A549 (cell line): Measurements from ENCODE around the gene OR2A14. TPM values are rescaled to one million over a fixed set of nuclear protein-coding genes. Genes with fewer than 3 reads are reported as not detected.
"Not testable (repeated sequence)": the region's sequence is repeated elsewhere in the genome, so short reads cannot be mapped to it uniquely, and the experiment has no call there.

Experiments
- ATAC-seq, 2 experiments: fragments of 200-7000 bp in 1 of 2; fragments of >200 bp in 1 of 2; cut with Nextera tagmentation in 1 of 2; cut with Tn5 transposase in 1 of 2; 3 replicates each; pipeline versions ENCODE4 v1.8.0 to v1.9.1; 2018 to 2020; ENCODE audit warnings: mild to moderate bottlenecking in 1 of 2, moderate library complexity in 1 of 2
- CTCF ChIA-PET: fragments of 300-600 bp; sonication (Branson Sonifier 250); formaldehyde crosslinking; extraction: SDS; loops from one replicate; lab custom pipeline; 2021; ENCODE audit warnings: antibody characterized with exemption, inconsistent platforms; lab: Yijun Ruan, JAX
- POLR2A ChIA-PET: fragments of 350-600 bp; formaldehyde crosslinking; extraction: SDS; loops from one replicate; lab custom pipeline; 2021; ENCODE audit warnings: antibody characterized with exemption, inconsistent platforms; lab: Yijun Ruan, JAX
- DNase-seq, 2 experiments: peaks; one replicate each; pipeline versions ENCODE4 v3.0.0 to v3.0.0-alpha.2; 2011 to 2016; ENCODE audit warnings: low read depth in 1 of 2, low spot score in 1 of 2
- FAIRE-seq: peaks from 2 replicates; lab custom pipeline; 2011; peaks lifted over from hg19 to GRCh38; lab: Jason Lieb, UNC
- H3K27ac ChIP-seq, 2 experiments: fragments of >200 bp; sonication (Bioruptor Twin); formaldehyde crosslinking; 3 replicates each; pipeline ENCODE4 v1.5.1; 2016 to 2017
- H3K4me1 ChIP-seq: fragments of >200 bp; sonication (Bioruptor Twin); formaldehyde crosslinking; 3 replicates; pipeline ENCODE4 v1.6.1; 2016
- H3K4me2 ChIP-seq: fragments of >200 bp; sonication (Bioruptor Twin); formaldehyde crosslinking; 3 replicates; pipeline ENCODE4 v1.6.1; 2016
- H3K4me3 ChIP-seq: fragments of >200 bp; sonication (Bioruptor Twin); formaldehyde crosslinking; 3 replicates; pipeline ENCODE4 v1.5.1; 2016
- H3K9me3 ChIP-seq: fragments of >200 bp; sonication (Bioruptor Twin); formaldehyde crosslinking; 3 replicates; pipeline ENCODE4 v1.6.1; 2016
- BHLHE40 ChIP-seq: IDR thresholded peaks from 2 replicates; pipeline ENCODE4 v1.6.1; 2012; ENCODE audit warnings: low read depth, low read length, inconsistent platforms
- FOXS1 ChIP-seq: fragments of 250-450 bp; sonication (Bioruptor Pico); IDR thresholded peaks from 2 replicates; pipeline ENCODE4 v1.5.0; 2020; ENCODE audit warnings: mild to moderate bottlenecking, moderate library complexity
- HOXB5 ChIP-seq: fragments of 250-450 bp; sonication (Bioruptor Pico); IDR thresholded peaks from 2 replicates; pipeline ENCODE4 v1.5.0; 2020; ENCODE audit warnings: mild to moderate bottlenecking, moderate library complexity
- KDM1A ChIP-seq: fragments of 200-600 bp; sonication (generic); IDR thresholded peaks from 2 replicates; pipeline ENCODE4 v1.6.1; 2016; ENCODE audit warnings: low read depth, mild to moderate bottlenecking
- PHF8 ChIP-seq: fragments of 200-600 bp; sonication (generic); IDR thresholded peaks from 2 replicates; pipeline ENCODE4 v1.6.1; 2016; ENCODE audit warnings: low read depth, mild to moderate bottlenecking, antibody characterized with exemption, moderate library complexity, borderline replicate concordance
- RAD21 ChIP-seq, 2 experiments: fragments of >200 bp in 1 of 2; sonication (Bioruptor Twin) in 1 of 2; formaldehyde crosslinking in 1 of 2; IDR thresholded peaks in 1 of 2; conservative IDR thresholded peaks in 1 of 2; 2 replicates in 1 of 2; 3 replicates in 1 of 2; pipeline ENCODE4 v1.6.1; 2012 to 2018; ENCODE audit warnings: inconsistent platforms in 1 of 2
- TFCP2L1 ChIP-seq: fragments of 250-450 bp; sonication (Bioruptor Pico); IDR thresholded peaks from 2 replicates; pipeline ENCODE4 v1.5.0; 2021; ENCODE audit warnings: mild to moderate bottlenecking
- TP53 ChIP-seq: fragments of 250-450 bp; sonication (Bioruptor Pico); IDR thresholded peaks from 2 replicates; pipeline ENCODE4 v1.5.0; 2021; ENCODE audit warnings: mild to moderate bottlenecking, moderate library complexity
- ZSCAN20 ChIP-seq: fragments of 250-450 bp; sonication (Bioruptor Pico); IDR thresholded peaks from 2 replicates; pipeline ENCODE4 v1.8.0; 2022; ENCODE audit warnings: mild to moderate bottlenecking, moderate library complexity
- WGBS: methylation state at CpG from one replicate; pipeline ENCODE4 v1.1.6; 2017; ENCODE audit errors: missing lambda C conversion rate; 5-methylcytosine and 5-hydroxymethylcytosine counted together
- polyA plus RNA-seq, 4 experiments: library from polyadenylated mRNA; depleted of rRNA in 3 of 4; stranded (reverse); fragments of >200 nt; fragmentation: RNase III in 1 of 4; extraction: RNeasy Plus Mini Kit Qiagen cat#74134 plus additional on column Dnase treatment in 1 of 4; gene quantifications; 2 replicates in 3 of 4; 3 replicates in 1 of 4; pipeline ENCODE4 v1.2.3, GENCODE V29; 2011 to 2017
- small RNA-seq, 6 experiments: library from RNA; depleted of rRNA; stranded (forward); fragments of <200 nt; gene quantifications; one replicate each; pipeline ENCODE3, GENCODE V24; 2012
- TF ChIP-seq, protein P1 (sequence below): fragments of 250-450 bp; sonication (Bioruptor Pico); IDR thresholded peaks from 2 replicates; pipeline ENCODE4 v1.5.0; 2020; ENCODE audit warnings: low read depth, mild to moderate bottlenecking, moderate library complexity
- TF ChIP-seq, protein P2 (sequence below): fragments of >200 bp; sonication (Bioruptor Twin); formaldehyde crosslinking; IDR thresholded peaks from 3 replicates; pipeline ENCODE4 v1.6.1; 2016

The OR2A14 gene
- polyA plus RNA-seq, 2 of the 4 experiments (the other 2 are of a cell fraction), result not detected

DNA sequence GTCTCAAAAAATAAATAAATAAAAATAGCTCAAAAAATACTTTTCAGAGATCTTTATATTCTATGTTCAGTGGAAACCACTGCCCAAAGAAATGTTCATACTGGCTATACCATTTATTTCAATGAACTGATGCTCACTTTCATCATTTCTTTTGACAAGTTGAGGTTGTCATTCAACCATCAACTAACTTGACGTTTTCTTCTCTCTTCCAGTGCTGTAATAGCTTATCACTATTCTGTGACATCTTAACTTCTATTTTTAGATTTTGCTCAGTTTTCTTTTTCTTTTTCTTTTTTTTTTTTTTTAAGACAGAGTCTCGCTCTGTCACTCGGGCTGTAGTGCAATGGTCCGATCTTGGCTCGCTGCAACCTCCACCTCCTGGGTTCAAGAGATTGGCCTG is 51.6 kb downstream of the OR2A14 start:
- no peak overlapping the region for H3K4me2 ChIP-seq
- 35% methylated on average over 5 of the region's 5 CpGs for WGBS
- FAIRE-seq, result no peak
- no peak overlapping the region for H3K4me3 ChIP-seq
- DNase-seq, result no peak
- no peaks in the 10 kb centered on the region for H3K4me1 ChIP-seq
- no peak for ATAC-seq
- no peak overlapping the region for H3K27ac ChIP-seq
- H3K9me3 ChIP-seq, result no peaks in the 10 kb centered on the region
- POLR2A ChIA-PET, result no interaction called here
- CTCF ChIA-PET, result interaction anchor here (0.6 to 1.3 kb wide), 3 partner anchors 47 to 239 kb away, joined by 3 read pairs; no protein-coding TSS in a partner anchor
- TF ChIP-seq BHLHE40 (no peak), TFCP2L1 (CRISPR knock-in tag) (no peak), ZSCAN20 (CRISPR knock-in tag) (no peak), PHF8 (no peak), KDM1A (no peak), FOXS1 (CRISPR knock-in tag) (no peak), HOXB5 (CRISPR knock-in tag) (no peak), TP53 (CRISPR knock-in tag) (no peak)
- TF ChIP-seq, protein P1, sequence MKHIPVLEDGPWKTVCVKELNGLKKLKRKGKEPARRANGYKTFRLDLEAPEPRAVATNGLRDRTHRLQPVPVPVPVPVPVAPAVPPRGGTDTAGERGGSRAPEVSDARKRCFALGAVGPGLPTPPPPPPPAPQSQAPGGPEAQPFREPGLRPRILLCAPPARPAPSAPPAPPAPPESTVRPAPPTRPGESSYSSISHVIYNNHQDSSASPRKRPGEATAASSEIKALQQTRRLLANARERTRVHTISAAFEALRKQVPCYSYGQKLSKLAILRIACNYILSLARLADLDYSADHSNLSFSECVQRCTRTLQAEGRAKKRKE (CRISPR knock-in tag), result no peak
- TF ChIP-seq, protein P2, sequence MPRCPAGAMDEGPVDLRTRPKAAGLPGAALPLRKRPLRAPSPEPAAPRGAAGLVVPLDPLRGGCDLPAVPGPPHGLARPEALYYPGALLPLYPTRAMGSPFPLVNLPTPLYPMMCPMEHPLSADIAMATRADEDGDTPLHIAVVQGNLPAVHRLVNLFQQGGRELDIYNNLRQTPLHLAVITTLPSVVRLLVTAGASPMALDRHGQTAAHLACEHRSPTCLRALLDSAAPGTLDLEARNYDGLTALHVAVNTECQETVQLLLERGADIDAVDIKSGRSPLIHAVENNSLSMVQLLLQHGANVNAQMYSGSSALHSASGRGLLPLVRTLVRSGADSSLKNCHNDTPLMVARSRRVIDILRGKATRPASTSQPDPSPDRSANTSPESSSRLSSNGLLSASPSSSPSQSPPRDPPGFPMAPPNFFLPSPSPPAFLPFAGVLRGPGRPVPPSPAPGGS, result no peak

DNA sequence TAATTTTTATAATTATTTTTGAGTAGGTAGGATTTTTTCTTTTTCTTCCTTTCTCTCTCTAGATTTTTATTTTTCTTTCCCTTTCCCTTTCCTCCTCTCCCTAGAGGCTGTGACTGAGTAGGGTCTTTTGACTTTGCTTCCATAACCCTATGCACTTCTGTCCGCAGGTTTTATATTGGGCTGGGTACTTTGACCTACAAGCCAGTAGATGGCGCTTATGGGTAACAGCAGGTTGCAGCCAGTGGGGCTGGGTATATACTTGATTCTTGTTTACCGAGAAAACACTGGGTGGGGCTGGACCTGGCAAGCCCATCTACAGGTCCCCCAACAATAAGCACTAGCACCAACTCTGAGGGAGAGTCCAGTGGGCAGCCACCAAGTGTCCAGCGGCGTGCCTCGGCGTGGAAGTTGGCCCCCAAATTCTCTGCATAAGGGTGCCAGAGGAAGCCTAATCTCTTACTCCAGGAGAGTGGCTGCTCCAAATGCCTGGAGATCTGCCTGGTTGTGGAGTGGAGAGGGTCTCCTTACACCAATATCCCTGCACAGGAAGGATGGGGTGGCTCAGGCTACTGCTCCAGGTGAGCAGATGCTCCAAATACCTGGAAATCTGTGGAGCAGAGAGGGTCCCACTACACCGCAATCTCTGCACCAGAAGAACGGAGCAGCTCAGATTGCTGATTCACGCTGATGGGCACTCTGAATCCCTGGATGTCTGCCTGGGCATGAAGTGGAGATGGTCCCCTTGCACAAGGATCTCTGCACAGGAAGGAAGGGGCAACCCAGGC is 55.6 kb downstream of the OR2A14 start:
- H3K4me3 ChIP-seq, CTCF ChIA-PET, POLR2A ChIA-PET, H3K4me2 ChIP-seq, H3K27ac ChIP-seq, FAIRE-seq, DNase-seq, H3K9me3 ChIP-seq, H3K4me1 ChIP-seq: not testable (repeated sequence)
- peak in 1 of 2 experiments; percentile 21; a peak in 1 of 5 replicates for TF ChIP-seq RAD21 (conservative IDR thresholded peaks at IDR 0.05 in 1 of 2, IDR thresholded peaks at IDR 0.05 in 1 of 2)
- 66% methylated on average over 7 of the region's 10 CpGs for WGBS
- ATAC-seq, result peak in 1 of 2 experiments; percentile 79; a peak in 3 of 6 replicates

DNA sequence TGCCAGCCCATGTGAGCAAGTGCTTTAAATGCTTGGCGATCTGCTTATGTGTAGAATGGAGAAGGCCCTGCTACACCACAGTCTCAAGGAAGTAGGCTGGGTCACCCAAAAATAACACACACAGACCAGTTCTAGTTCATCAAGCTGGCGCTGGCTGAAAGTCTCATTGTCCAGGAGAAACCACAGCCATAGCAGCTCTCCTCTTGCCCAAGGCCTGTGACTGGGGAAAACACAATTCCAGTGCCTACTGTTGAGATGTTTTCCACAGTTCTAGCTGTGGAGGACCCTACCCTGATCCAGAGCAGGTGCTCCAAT is 56.1 kb downstream of the OR2A14 start:
- ATAC-seq, CTCF ChIA-PET, FAIRE-seq: not testable (repeated sequence)

More for the DNA sequence above, 56.1 kb downstream of the OR2A14 start:
- H3K27ac ChIP-seq, H3K9me3 ChIP-seq, DNase-seq, H3K4me2 ChIP-seq, H3K4me1 ChIP-seq, H3K4me3 ChIP-seq, POLR2A ChIA-PET: not testable (repeated sequence)
- WGBS, result 80% methylated on average over 1 of the region's 2 CpGs

Small RNA genes lying within 50 kb of the gene (small RNA-seq; reads per million reads assigned to genes)
- 0 reads per million in 6 experiments for gene OR2A41P

Other genes with a start within 250 kb of the OR2A14 start
- 32.7 and 33.5 TPM in 2 replicates for gene TCAF1, start 221.0 kb upstream of the OR2A14 start, polyA plus RNA-seq (2011; rRNA removed)
- 25.8 to 27.9 TPM (median 26.4 TPM) in 3 replicates for gene TCAF1, start 221.0 kb upstream of the OR2A14 start, polyA plus RNA-seq (2017; fragmentation: RNase III; extraction: RNeasy Plus Mini Kit Qiagen cat#74134 plus additional on column Dnase treatment)
- not detected in 2 replicates for gene OR2F2, start 187.9 kb upstream of the OR2A14 start, polyA plus RNA-seq (2011; rRNA removed)
- not detected in 3 replicates for gene OR2F2, start 187.9 kb upstream of the OR2A14 start, polyA plus RNA-seq (2017; fragmentation: RNase III; extraction: RNeasy Plus Mini Kit Qiagen cat#74134 plus additional on column Dnase treatment)
- not detected in 2 replicates for gene OR2F1, start 168.3 kb upstream of the OR2A14 start, polyA plus RNA-seq (2011; rRNA removed)
- not detected in 3 replicates for gene OR2F1, start 168.3 kb upstream of the OR2A14 start, polyA plus RNA-seq (2017; fragmentation: RNase III; extraction: RNeasy Plus Mini Kit Qiagen cat#74134 plus additional on column Dnase treatment)
- gene OR6B1, start 122.9 kb upstream of the OR2A14 start, polyA plus RNA-seq (2011; rRNA removed), result not detected in 2 replicates
- gene OR6B1, start 122.9 kb upstream of the OR2A14 start, polyA plus RNA-seq (2017; fragmentation: RNase III; extraction: RNeasy Plus Mini Kit Qiagen cat#74134 plus additional on column Dnase treatment), result not detected in 3 replicates
- gene OR2A5, start 74.2 kb upstream of the OR2A14 start, polyA plus RNA-seq (2011; rRNA removed), result not detected in 2 replicates
- gene OR2A5, start 74.2 kb upstream of the OR2A14 start, polyA plus RNA-seq (2017; fragmentation: RNase III; extraction: RNeasy Plus Mini Kit Qiagen cat#74134 plus additional on column Dnase treatment), result not detected in 3 replicates
- gene OR2A25, start 53.4 kb upstream of the OR2A14 start, polyA plus RNA-seq (2011; rRNA removed), result not detected in 2 replicates
- gene OR2A25, start 53.4 kb upstream of the OR2A14 start, polyA plus RNA-seq (2017; fragmentation: RNase III; extraction: RNeasy Plus Mini Kit Qiagen cat#74134 plus additional on column Dnase treatment), result not detected in 3 replicates
- gene OR2A12, start 36.9 kb upstream of the OR2A14 start, polyA plus RNA-seq (2011; rRNA removed), result not detected in 2 replicates
- not detected in 3 replicates for gene OR2A12, start 36.9 kb upstream of the OR2A14 start, polyA plus RNA-seq (2017; fragmentation: RNase III; extraction: RNeasy Plus Mini Kit Qiagen cat#74134 plus additional on column Dnase treatment)
- gene OR2A2, start 13.6 kb upstream of the OR2A14 start, polyA plus RNA-seq (2011; rRNA removed), result not detected in 2 replicates
- gene OR2A2, start 13.6 kb upstream of the OR2A14 start, polyA plus RNA-seq (2017; fragmentation: RNase III; extraction: RNeasy Plus Mini Kit Qiagen cat#74134 plus additional on column Dnase treatment), result not detected in 3 replicates
- 0.08 and 0.22 TPM in 2 replicates for gene CTAGE4, start 60.3 kb downstream of the OR2A14 start, polyA plus RNA-seq (2011; rRNA removed)
- gene CTAGE4, start 60.3 kb downstream of the OR2A14 start, polyA plus RNA-seq (2017; fragmentation: RNase III; extraction: RNeasy Plus Mini Kit Qiagen cat#74134 plus additional on column Dnase treatment), result not detected in 3 replicates
- 0.54 and 0.94 TPM in 2 replicates for gene ARHGEF35, start 72.7 kb downstream of the OR2A14 start, polyA plus RNA-seq (2011; rRNA removed)
- gene ARHGEF35, start 72.7 kb downstream of the OR2A14 start, polyA plus RNA-seq (2017; fragmentation: RNase III; extraction: RNeasy Plus Mini Kit Qiagen cat#74134 plus additional on column Dnase treatment), result 0.71 to 1.3 TPM (median 1.2 TPM) in 3 replicates
- gene OR2A42, start 116.4 kb downstream of the OR2A14 start, polyA plus RNA-seq (2011; rRNA removed), result not detected in 2 replicates
- not detected in 3 replicates for gene OR2A42, start 116.4 kb downstream of the OR2A14 start, polyA plus RNA-seq (2017; fragmentation: RNase III; extraction: RNeasy Plus Mini Kit Qiagen cat#74134 plus additional on column Dnase treatment)
- not detected in 2 replicates for gene OR2A7, start 141.6 kb downstream of the OR2A14 start, polyA plus RNA-seq (2011; rRNA removed)
- gene OR2A7, start 141.6 kb downstream of the OR2A14 start, polyA plus RNA-seq (2017; fragmentation: RNase III; extraction: RNeasy Plus Mini Kit Qiagen cat#74134 plus additional on column Dnase treatment), result not detected in 3 replicates
- 0.06 TPM in 1 of 2 replicates, not detected in the other for gene CTAGE8, start 146.1 kb downstream of the OR2A14 start, polyA plus RNA-seq (2011; rRNA removed)
- not detected in 3 replicates for gene CTAGE8, start 146.1 kb downstream of the OR2A14 start, polyA plus RNA-seq (2017; fragmentation: RNase III; extraction: RNeasy Plus Mini Kit Qiagen cat#74134 plus additional on column Dnase treatment)
- not detected in 2 replicates for gene OR2A1, start 189.2 kb downstream of the OR2A14 start, polyA plus RNA-seq (2011; rRNA removed)
- gene OR2A1, start 189.2 kb downstream of the OR2A14 start, polyA plus RNA-seq (2017; fragmentation: RNase III; extraction: RNeasy Plus Mini Kit Qiagen cat#74134 plus additional on column Dnase treatment), result not detected in 3 replicates
- gene ARHGEF5, start 232.2 kb downstream of the OR2A14 start, polyA plus RNA-seq (2011; rRNA removed), result 2.3 and 2.8 TPM in 2 replicates
- gene ARHGEF5, start 232.2 kb downstream of the OR2A14 start, polyA plus RNA-seq (2017; fragmentation: RNase III; extraction: RNeasy Plus Mini Kit Qiagen cat#74134 plus additional on column Dnase treatment), result 2.1 to 2.6 TPM (median 2.5 TPM) in 3 replicates